Measurements from ENCODE around the gene DYNLT2.

DYNLT2 gene

GRCh38 chr6:169751242-169752073 lies at the start of gene DYNLT2, which contains the start of gene ERMARD:
TSS of gene DYNLT2 (minus strand) at chr6:169751572. CDS start at chr6:169751458, 114 bp downstream.
TSS of gene ERMARD (plus strand) at chr6:169751622. CDS start at chr6:169751658, 36 bp downstream.
- peak; percentile 94 for DNase-seq

GRCh38 chr6:169800668-169801395 lies 49.5 kb upstream of the DYNLT2 start:
- no peak for DNase-seq

- no peak for DNase-seq
Observed at GRCh38 chr6:169800116-169800667, 48.8 kb upstream of the DYNLT2 start.

- no peak for DNase-seq
Observed at GRCh38 chr6:169799474-169799926, 48.1 kb upstream of the DYNLT2 start.

GRCh38 chr6:169798764-169799473 lies 47.5 kb upstream of the DYNLT2 start:
- no peak for DNase-seq

- no peak for DNase-seq
Observed at GRCh38 chr6:169795196-169795595, 43.8 kb upstream of the DYNLT2 start.

GRCh38 chr6:169794317-169795055 lies 43.1 kb upstream of the DYNLT2 start:
- DNase-seq: no peak

- DNase-seq: no peak
Observed at GRCh38 chr6:169793408-169793807, 42.0 kb upstream of the DYNLT2 start.

GRCh38 chr6:169792306-169793015 lies 41.1 kb upstream of the DYNLT2 start:
- no peak for DNase-seq

GRCh38 chr6:169791721-169792131 lies 40.4 kb upstream of the DYNLT2 start:
- no peak for DNase-seq

- DNase-seq: peak; percentile 75
Observed at GRCh38 chr6:169789944-169790927, 38.9 kb upstream of the DYNLT2 start.

- no peak for DNase-seq
Observed at GRCh38 chr6:169789146-169789943, 38.0 kb upstream of the DYNLT2 start.

- DNase-seq: no peak
Observed at GRCh38 chr6:169788809-169789145, 37.4 kb upstream of the DYNLT2 start.

- DNase-seq: no peak
Observed at GRCh38 chr6:169787797-169788196, 36.4 kb upstream of the DYNLT2 start.

GRCh38 chr6:169786349-169786748 lies 35.0 kb upstream of the DYNLT2 start:
- no peak for DNase-seq

GRCh38 chr6:169785566-169785965 lies 34.2 kb upstream of the DYNLT2 start:
- DNase-seq: no peak

GRCh38 chr6:169784821-169785340 lies 33.5 kb upstream of the DYNLT2 start:
- no peak for DNase-seq

- no peak for DNase-seq
Observed at GRCh38 chr6:169783971-169784820, 32.8 kb upstream of the DYNLT2 start.
